ENCODE measurements around the gene TXNDC17.

The TXNDC17 gene

GRCh38 chr17:6666077-6666521 is 25.2 kb downstream of the TXNDC17 start:
- DNase-seq, result peak; percentile 25

GRCh38 chr17:6666557-6666956 is 25.7 kb downstream of the TXNDC17 start:
- no peak for DNase-seq

GRCh38 chr17:6667516-6667915 is 26.7 kb downstream of the TXNDC17 start:
- no peak for DNase-seq

GRCh38 chr17:6668219-6668618 is 27.4 kb downstream of the TXNDC17 start:
- DNase-seq, result no peak

- no peak for DNase-seq
These were observed 28.0 kb downstream of the TXNDC17 start for GRCh38 chr17:6668727-6669425.

GRCh38 chr17:6669479-6670212 is 28.8 kb downstream of the TXNDC17 start:
- no peak for DNase-seq

- DNase-seq, result no peak
These were observed 29.7 kb downstream of the TXNDC17 start for GRCh38 chr17:6670571-6670970.

GRCh38 chr17:6670999-6671398 is 30.1 kb downstream of the TXNDC17 start:
- no peak for DNase-seq

GRCh38 chr17:6671431-6671830 is 30.6 kb downstream of the TXNDC17 start:
- no peak for DNase-seq

GRCh38 chr17:6674586-6674985 is 33.7 kb downstream of the TXNDC17 start:
- DNase-seq, result no peak

- DNase-seq, result no peak
These were observed 34.5 kb downstream of the TXNDC17 start for GRCh38 chr17:6675201-6675825.

GRCh38 chr17:6676802-6677157 is 35.9 kb downstream of the TXNDC17 start:
- no peak for DNase-seq

GRCh38 chr17:6677158-6677831 is 36.4 kb downstream of the TXNDC17 start:
- no peak for DNase-seq

GRCh38 chr17:6677946-6678345 is 37.1 kb downstream of the TXNDC17 start:
- no peak for DNase-seq

- DNase-seq, result no peak
These were observed 38.4 kb downstream of the TXNDC17 start for GRCh38 chr17:6679241-6679640.

GRCh38 chr17:6681176-6681575 is 40.3 kb downstream of the TXNDC17 start:
- no peak for DNase-seq

GRCh38 chr17:6681671-6682070 is 40.8 kb downstream of the TXNDC17 start:
- DNase-seq, result no peak

- DNase-seq, result no peak
These were observed 41.5 kb downstream of the TXNDC17 start for GRCh38 chr17:6682339-6682738.

GRCh38 chr17:6683081-6683684 is 42.3 kb downstream of the TXNDC17 start:
- DNase-seq, result no peak

- DNase-seq, result no peak
These were observed 43.0 kb downstream of the TXNDC17 start for GRCh38 chr17:6683730-6684459.

GRCh38 chr17:6684460-6684783 is 43.6 kb downstream of the TXNDC17 start:
- DNase-seq, result no peak

Data from NCI-H526 treated with DMSO at 0.1 percent for 48 hours (cell line).